H4 (cell line): ENCODE measurements around the gene HLA-A. TPM values are rescaled to one million over a fixed set of nuclear protein-coding genes. Genes with fewer than 3 reads are reported as not detected.
"Not testable (repeated sequence)": the region's sequence is repeated elsewhere in the genome, so short reads cannot be mapped to it uniquely, and the experiment has no call there.

Source experiments
- DNase-seq: peaks from one replicate; pipeline ENCODE4 v3.0.0-alpha.2; 2015; ENCODE audit warnings: low spot score
- total RNA-seq: library from RNA; depleted of rRNA; stranded (reverse); fragments of >200 nt; shearing (Covaris generic); gene quantifications from 2 replicates; pipeline ENCODE4 v1.2.3, GENCODE V29; 2014

HLA-A gene
- total RNA-seq, 1 experiment from 2014 or later, result 610 TPM

- no peak for DNase-seq
Observed at GRCh38 chr6:29961966-29962365, 19.6 kb downstream of the HLA-A start.

GRCh38 chr6:29963697-29964096, 21.4 kb downstream of the HLA-A start:
- DNase-seq, result not testable (repeated sequence)

- DNase-seq, result no peak
Observed at GRCh38 chr6:29964518-29964886, 22.2 kb downstream of the HLA-A start.

GRCh38 chr6:29964887-29965562, 22.7 kb downstream of the HLA-A start:
- DNase-seq, result peak; percentile 95

- DNase-seq, result no peak
Observed at GRCh38 chr6:29965563-29965872, 23.2 kb downstream of the HLA-A start.

GRCh38 chr6:29965873-29966601, 23.7 kb downstream of the HLA-A start:
- DNase-seq, result peak; percentile 90

- peak; percentile 62 for DNase-seq
Observed at GRCh38 chr6:29967379-29968010, 25.2 kb downstream of the HLA-A start.

- peak; percentile 64 for DNase-seq
Observed at GRCh38 chr6:29968130-29968529, 25.8 kb downstream of the HLA-A start.

GRCh38 chr6:29968905-29969304, 26.6 kb downstream of the HLA-A start:
- DNase-seq, result no peak

- no peak for DNase-seq
Observed at GRCh38 chr6:29970711-29971110, 28.4 kb downstream of the HLA-A start.

GRCh38 chr6:29974901-29975560, 32.7 kb downstream of the HLA-A start:
- DNase-seq, result no peak

GRCh38 chr6:29975561-29975907, 33.2 kb downstream of the HLA-A start:
- no peak for DNase-seq

- DNase-seq, result no peak
Observed at GRCh38 chr6:29976253-29976587, 33.9 kb downstream of the HLA-A start.

GRCh38 chr6:29976588-29977424, 34.5 kb downstream of the HLA-A start:
- peak; percentile 66 for DNase-seq

GRCh38 chr6:29977425-29977727, 35.0 kb downstream of the HLA-A start:
- DNase-seq, result no peak

GRCh38 chr6:29980013-29980412, 37.7 kb downstream of the HLA-A start:
- not testable (repeated sequence) for DNase-seq

GRCh38 chr6:29980511-29980910, 38.2 kb downstream of the HLA-A start:
- DNase-seq, result no peak

GRCh38 chr6:29981211-29981812, 39.0 kb downstream of the HLA-A start:
- DNase-seq, result no peak

GRCh38 chr6:29982097-29982496, 39.8 kb downstream of the HLA-A start:
- no peak for DNase-seq

- DNase-seq, result no peak
Observed at GRCh38 chr6:29984232-29984631, 41.9 kb downstream of the HLA-A start.

- no peak for DNase-seq
Observed at GRCh38 chr6:29984992-29985391, 42.7 kb downstream of the HLA-A start.
